H1 (cell line): ENCODE data around the gene CFAP74.

Source experiments
- CEBPB ChIP-seq: IDR thresholded peaks from 2 replicates; pipeline ENCODE4 v1.6.1; 2012; ENCODE audit warnings: low read depth, low read length
- CTCF ChIP-seq, 3 experiments: IDR thresholded peaks; 1 replicate in 2 of 3; 2 replicates in 1 of 3; pipeline versions ENCODE4 v1.5.1 to v1.6.1; 2011; ENCODE audit warnings: low read length in 3 of 3, mild to moderate bottlenecking in 3 of 3, inconsistent platforms in 2 of 3, low read depth in 1 of 3, moderate library complexity in 1 of 3; ENCODE audit not compliant: insufficient read depth in 1 of 3; ENCODE audit errors: control extremely low read depth in 1 of 3
- E2F6 ChIP-seq: IDR thresholded peaks from 2 replicates; pipeline ENCODE4 v1.6.1; 2012; ENCODE audit warnings: inconsistent platforms
- EP300 ChIP-seq, 2 experiments: IDR thresholded peaks; 1 replicate in 1 of 2; 2 replicates in 1 of 2; pipeline ENCODE4 v1.6.1; 2011 to 2012; ENCODE audit warnings: low read depth in 2 of 2, low read length in 2 of 2, mild to moderate bottlenecking in 2 of 2, borderline replicate concordance in 1 of 2, inconsistent platforms in 1 of 2, moderate library complexity in 1 of 2
- KDM5A ChIP-seq: fragments of 200-600 bp; IDR thresholded peaks from 2 replicates; pipeline ENCODE4 v1.7.1; 2012; ENCODE audit warnings: mild to moderate bottlenecking, low read length, inconsistent platforms, mixed read lengths
- POLR2AphosphoS5 ChIP-seq: IDR thresholded peaks from 2 replicates; pipeline ENCODE4 v1.6.1; 2011; ENCODE audit warnings: low read depth, low read length
- RFX5 ChIP-seq: IDR thresholded peaks from 2 replicates; pipeline ENCODE4 v1.6.1; 2011; ENCODE audit warnings: low read depth, low read length, improper control_type of control experiment, borderline replicate concordance
- SRF ChIP-seq: IDR thresholded peaks from 2 replicates; pipeline ENCODE4 v1.6.1; 2011; ENCODE audit warnings: mild to moderate bottlenecking, low read depth, low read length, moderate library complexity
- YY1 ChIP-seq: IDR thresholded peaks from 2 replicates; pipeline ENCODE4 v1.6.1; 2011; ENCODE audit warnings: low read depth, mild to moderate bottlenecking, low read length

GRCh38 chr1:1899266-1899966 is 104.2 kb downstream of the CFAP74 start:
- no peak for TF ChIP-seq SRF
- peak in 2 of 3 experiments; percentile 36 to 47; a peak in 2 of 4 replicates for TF ChIP-seq CTCF (IDR thresholded peaks at IDR 0.05; ENCODE audit: control extremely low read depth in 1 of 3, insufficient read depth in 1 of 3, low read depth in 1 of 3, low read length in 3 of 3)
- TF ChIP-seq KDM5A: no peak
- no peak for TF ChIP-seq YY1
- TF ChIP-seq EP300 (IDR thresholded peaks at IDR 0.05; ENCODE audit: borderline replicate concordance in 1 of 2, low read depth in 2 of 2, low read length in 2 of 2): no peak
- TF ChIP-seq RFX5: no peak
- TF ChIP-seq E2F6: no peak
- no peak for TF ChIP-seq POLR2AphosphoS5
- no peak for TF ChIP-seq CEBPB
